ENCODE results near the gene TNFAIP8L1.
A peak's percentile ranks its signal among the peaks of the same experiment; 100 is the strongest.

Gene TNFAIP8L1

DNA sequence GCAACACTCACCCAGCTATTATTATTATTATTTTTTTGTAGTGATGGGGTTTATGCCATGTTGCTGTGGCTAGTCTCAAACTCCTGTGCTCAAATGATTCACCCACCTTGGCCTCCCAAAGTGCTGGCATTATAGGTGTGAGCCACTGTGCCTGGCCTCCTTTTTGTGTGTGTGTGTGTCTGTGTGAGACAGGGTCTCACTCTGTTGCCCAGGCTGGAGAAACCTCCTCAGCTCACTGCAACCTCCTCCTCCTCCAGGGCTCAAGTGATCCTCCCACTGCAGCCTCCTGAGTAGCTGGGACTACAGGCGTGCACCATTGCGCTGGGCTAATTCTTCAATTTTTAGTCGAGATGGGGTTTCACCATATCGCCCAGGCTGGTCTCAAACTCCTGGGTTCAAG lies 34.4 kb downstream of the TNFAIP8L1 start:
- no peaks in the 10 kb centered on the region for H3F3A ChIP-seq (ENCODE audit: insufficient read depth, low read length)

DNA sequence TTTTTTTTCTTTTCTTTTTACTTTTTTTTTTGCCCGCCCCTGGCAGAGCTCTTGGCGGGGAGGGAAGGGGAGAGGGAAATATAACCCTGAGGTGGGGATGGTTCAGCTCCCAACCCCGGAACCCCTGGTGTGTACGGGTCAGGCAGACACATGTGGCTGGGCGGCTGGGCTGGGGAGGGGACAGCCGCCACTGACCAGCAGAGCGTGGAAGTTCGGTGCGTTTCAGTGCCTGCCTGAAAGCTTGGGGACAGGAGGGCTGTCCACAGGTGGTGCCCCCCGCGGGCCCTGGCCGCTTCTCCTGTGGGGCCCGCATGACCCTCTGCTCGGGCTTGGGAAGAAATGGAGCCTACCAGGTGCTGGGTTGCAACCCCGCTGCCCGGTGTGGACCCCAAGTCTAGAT lies 36.0 kb downstream of the TNFAIP8L1 start:
- Histone ChIP-seq H2AFZ (ENCODE audit: low read length) (no peak overlapping the region), H4K20me1 (ENCODE audit: insufficient read depth, low read length) (no peaks in the 10 kb centered on the region), H3K27me3 (ENCODE audit: insufficient read depth, low read length) (no peaks in the 10 kb centered on the region), H3K4me3 (ENCODE audit: low read depth, low read length, poor library complexity, severe bottlenecking) (no peak overlapping the region), H3K27ac (ENCODE audit: low read depth, low read length, poor library complexity, severe bottlenecking) (no peak overlapping the region), H3K4me2 (ENCODE audit: low read length) (no peak overlapping the region), H3K4me1 (ENCODE audit: insufficient read depth, low read length, severe bottlenecking) (no peaks in the 10 kb centered on the region), H3K9me2 (ENCODE audit: low read depth, low read length) (no peaks in the 10 kb centered on the region), H3K36me3 (ENCODE audit: insufficient read depth, low read length) (peaks cover 7% of the 10 kb centered on the region), H3K9me3 (ENCODE audit: low read length) (no peaks in the 10 kb centered on the region), H3F3A (ENCODE audit: insufficient read depth, low read length) (no peaks in the 10 kb centered on the region), H3K79me2 (ENCODE audit: insufficient read depth, low read length) (no peaks in the 10 kb centered on the region), H3K9ac (ENCODE audit: low read length) (no peak overlapping the region)
- TF ChIP-seq, protein P1, sequence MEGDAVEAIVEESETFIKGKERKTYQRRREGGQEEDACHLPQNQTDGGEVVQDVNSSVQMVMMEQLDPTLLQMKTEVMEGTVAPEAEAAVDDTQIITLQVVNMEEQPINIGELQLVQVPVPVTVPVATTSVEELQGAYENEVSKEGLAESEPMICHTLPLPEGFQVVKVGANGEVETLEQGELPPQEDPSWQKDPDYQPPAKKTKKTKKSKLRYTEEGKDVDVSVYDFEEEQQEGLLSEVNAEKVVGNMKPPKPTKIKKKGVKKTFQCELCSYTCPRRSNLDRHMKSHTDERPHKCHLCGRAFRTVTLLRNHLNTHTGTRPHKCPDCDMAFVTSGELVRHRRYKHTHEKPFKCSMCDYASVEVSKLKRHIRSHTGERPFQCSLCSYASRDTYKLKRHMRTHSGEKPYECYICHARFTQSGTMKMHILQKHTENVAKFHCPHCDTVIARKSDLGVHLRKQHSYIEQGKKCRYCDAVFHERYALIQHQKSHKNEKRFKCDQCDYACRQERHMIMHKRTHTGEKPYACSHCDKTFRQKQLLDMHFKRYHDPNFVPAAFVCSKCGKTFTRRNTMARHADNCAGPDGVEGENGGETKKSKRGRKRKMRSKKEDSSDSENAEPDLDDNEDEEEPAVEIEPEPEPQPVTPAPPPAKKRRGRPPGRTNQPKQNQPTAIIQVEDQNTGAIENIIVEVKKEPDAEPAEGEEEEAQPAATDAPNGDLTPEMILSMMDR (IDR thresholded peaks at IDR 0.05; ENCODE audit: low read length): no peak
- TF ChIP-seq EZH2 (IDR thresholded peaks at IDR 0.05; ENCODE audit: borderline replicate concordance, low read length): no peak

More for the DNA sequence above, 34.4 kb downstream of the TNFAIP8L1 start:
- Histone ChIP-seq H3K9me3 (ENCODE audit: low read length) (no peaks in the 10 kb centered on the region), H4K20me1 (ENCODE audit: insufficient read depth, low read length) (no peaks in the 10 kb centered on the region), H3K27ac (ENCODE audit: low read depth, low read length, poor library complexity, severe bottlenecking) (no peak overlapping the region), H3K79me2 (ENCODE audit: insufficient read depth, low read length) (no peaks in the 10 kb centered on the region), H3K36me3 (ENCODE audit: insufficient read depth, low read length) (peaks cover 3% of the 10 kb centered on the region; the same call in 1 of the 2 replicates), H3K4me3 (ENCODE audit: low read depth, low read length, poor library complexity, severe bottlenecking) (no peak overlapping the region), H3K27me3 (ENCODE audit: insufficient read depth, low read length) (no peaks in the 10 kb centered on the region), H3K9ac (ENCODE audit: low read length) (no peak overlapping the region), H3K4me2 (ENCODE audit: low read length) (no peak overlapping the region), H3K4me1 (ENCODE audit: insufficient read depth, low read length, severe bottlenecking) (peaks cover 7% of the 10 kb centered on the region), H3K9me2 (ENCODE audit: low read depth, low read length) (no peaks in the 10 kb centered on the region), H2AFZ (ENCODE audit: low read length) (no peak overlapping the region)
- TF ChIP-seq, protein P1 (IDR thresholded peaks at IDR 0.05; ENCODE audit: low read length): no peak
- TF ChIP-seq EZH2 (IDR thresholded peaks at IDR 0.05; ENCODE audit: borderline replicate concordance, low read length): no peak

DNA sequence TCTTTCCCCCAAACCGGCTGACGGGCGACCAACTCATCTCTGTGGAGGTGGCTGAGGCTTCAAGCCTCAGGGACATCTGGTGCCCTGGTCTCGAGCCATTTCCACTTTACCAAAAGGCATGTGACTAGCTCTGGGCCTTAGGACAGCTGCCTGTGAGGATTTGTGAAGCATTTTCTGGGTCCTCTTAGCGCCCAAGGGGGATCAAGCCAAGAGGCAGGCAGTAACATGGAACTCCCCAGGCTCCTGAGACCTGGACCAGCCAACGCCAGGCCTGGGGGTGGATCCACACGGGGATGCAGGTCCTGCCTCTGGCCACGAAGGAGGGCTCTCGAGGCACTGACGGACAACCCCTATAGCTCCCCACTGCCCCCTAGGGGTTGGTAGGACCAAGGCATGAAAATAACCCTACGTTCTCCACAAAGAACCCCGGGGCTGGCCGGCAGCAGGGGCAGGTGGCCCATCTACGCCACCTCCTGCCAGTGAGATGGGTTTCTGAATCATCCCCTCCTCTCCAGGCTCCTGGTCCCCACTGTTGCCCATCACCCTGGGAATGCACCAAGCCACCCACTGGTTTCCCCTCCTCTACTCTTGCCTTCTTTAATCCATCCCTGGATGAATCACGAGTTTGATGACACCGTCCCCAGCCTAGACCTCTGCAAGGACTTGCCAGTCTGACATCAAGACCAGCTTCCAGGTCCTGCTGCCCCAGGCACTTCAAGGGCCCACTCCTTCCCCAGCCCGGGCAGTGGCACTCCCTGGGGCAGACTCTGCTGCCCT lies 37.8 kb downstream of the TNFAIP8L1 start:
- H3K36me3 ChIP-seq (ENCODE audit: insufficient read depth, low read length): peaks cover 7% of the 10 kb centered on the region
- no peaks in the 10 kb centered on the region for H3K27me3 ChIP-seq (ENCODE audit: insufficient read depth, low read length)
- H3K4me3 ChIP-seq (ENCODE audit: low read depth, low read length, poor library complexity, severe bottlenecking): no peak overlapping the region
- no peaks in the 10 kb centered on the region for H3K9me2 ChIP-seq (ENCODE audit: low read depth, low read length)
- no peak overlapping the region for H3K4me2 ChIP-seq (ENCODE audit: low read length)
- H3K79me2 ChIP-seq (ENCODE audit: insufficient read depth, low read length): no peaks in the 10 kb centered on the region
- H2AFZ ChIP-seq (ENCODE audit: low read length): no peak overlapping the region
- TF ChIP-seq, protein P1 (IDR thresholded peaks at IDR 0.05; ENCODE audit: low read length): peak; percentile 68
- no peak for TF ChIP-seq EZH2 (IDR thresholded peaks at IDR 0.05; ENCODE audit: borderline replicate concordance, low read length)
- no peaks in the 10 kb centered on the region for H3K4me1 ChIP-seq (ENCODE audit: insufficient read depth, low read length, severe bottlenecking)
- no peaks in the 10 kb centered on the region for H3K9me3 ChIP-seq (ENCODE audit: low read length)
- H3K27ac ChIP-seq (ENCODE audit: low read depth, low read length, poor library complexity, severe bottlenecking): no peak overlapping the region
- no peak overlapping the region for H3K9ac ChIP-seq (ENCODE audit: low read length)
- no peaks in the 10 kb centered on the region for H3F3A ChIP-seq (ENCODE audit: insufficient read depth, low read length)
- no peaks in the 10 kb centered on the region for H4K20me1 ChIP-seq (ENCODE audit: insufficient read depth, low read length)

All from OCI-LY1 (cell line).